MM.1S (cell line): Measurements from ENCODE around the gene CKLF.
"Not testable (repeated sequence)": the region's sequence is repeated elsewhere in the genome, so short reads cannot be mapped to it uniquely, and the experiment has no call there.

Experiments used
- DNase-seq: peaks from one replicate; pipeline ENCODE4 v3.0.0-alpha.2; 2015
- H2AFZ ChIP-seq: fragments of 300-600 bp; sonication (generic); 2 replicates; pipeline ENCODE4 v1.6.0; 2016; ENCODE audit warnings: antibody characterized with exemption, low read length
- H3F3A ChIP-seq: fragments of 300-600 bp; sonication (generic); 2 replicates; pipeline ENCODE4 v1.6.1; 2016; ENCODE audit warnings: mild to moderate bottlenecking, antibody characterized with exemption, low read length, moderate library complexity, mixed read lengths; ENCODE audit not compliant: insufficient read depth
- H3K27ac ChIP-seq: fragments of 300-600 bp; sonication (generic); 2 replicates; pipeline ENCODE4 v1.5.1; 2016; ENCODE audit warnings: mild to moderate bottlenecking, low read length
- H3K27me3 ChIP-seq: fragments of 300-600 bp; sonication (generic); replicated peaks from 2 replicates; pipeline ENCODE4 v1.6.0; 2016; ENCODE audit warnings: low read length; ENCODE audit not compliant: insufficient read depth
- H3K36me3 ChIP-seq: fragments of 300-600 bp; sonication (generic); replicated peaks from 2 replicates; pipeline ENCODE4 v1.6.1; 2016; ENCODE audit warnings: mild to moderate bottlenecking, low read length, mixed read lengths; ENCODE audit not compliant: insufficient read depth
- H3K4me1 ChIP-seq: fragments of 300-600 bp; sonication (generic); 2 replicates; pipeline ENCODE4 v1.6.1; 2016; ENCODE audit warnings: low read length, mixed read lengths
- H3K4me2 ChIP-seq: fragments of 300-600 bp; sonication (generic); 2 replicates; pipeline ENCODE4 v1.6.0; 2016; ENCODE audit warnings: low read depth, low read length
- H3K4me3 ChIP-seq: fragments of 300-600 bp; sonication (generic); 2 replicates; pipeline ENCODE4 v1.5.1; 2016; ENCODE audit warnings: low read length, mixed read lengths
- H3K79me2 ChIP-seq: fragments of 300-600 bp; sonication (generic); 2 replicates; pipeline ENCODE4 v1.6.1; 2016; ENCODE audit warnings: mixed run types, low read length, mixed read lengths
- H3K9ac ChIP-seq: fragments of 300-600 bp; sonication (generic); 2 replicates; pipeline ENCODE4 v1.6.1; 2016; ENCODE audit warnings: low read length, mixed read lengths
- H3K9me2 ChIP-seq: fragments of 300-600 bp; sonication (generic); replicated peaks from 2 replicates; pipeline ENCODE4 v1.6.1; 2016; ENCODE audit warnings: mild to moderate bottlenecking, low read length, mixed read lengths; ENCODE audit not compliant: insufficient read depth
- H3K9me3 ChIP-seq: fragments of 300-600 bp; sonication (generic); replicated peaks from 2 replicates; pipeline ENCODE4 v1.6.1; 2016; ENCODE audit warnings: mild to moderate bottlenecking, low read length, mixed read lengths; ENCODE audit not compliant: insufficient read depth
- H4K20me1 ChIP-seq: fragments of 300-600 bp; sonication (generic); 2 replicates; pipeline ENCODE4 v1.6.1; 2016; ENCODE audit warnings: mild to moderate bottlenecking, low read length, moderate library complexity, mixed read lengths; ENCODE audit not compliant: insufficient read depth
- CTCF ChIP-seq: fragments of 300-600 bp; sonication (generic); IDR thresholded peaks from 2 replicates; pipeline ENCODE4 v1.5.1; 2016; ENCODE audit warnings: antibody characterized with exemption, low read length, mixed read lengths
- EZH2 ChIP-seq: fragments of 300-600 bp; sonication (generic); optimal IDR thresholded peaks from 2 replicates; pipeline ENCODE3; 2017; ENCODE audit warnings: low read depth, mild to moderate bottlenecking, antibody characterized with exemption, low read length, mixed read lengths
- EZH2phosphoT487 ChIP-seq: fragments of 300-600 bp; sonication (generic); IDR thresholded peaks from 2 replicates; pipeline ENCODE4 v1.6.1; 2018; ENCODE audit warnings: antibody characterized with exemption, low read length

Gene CKLF

GRCh38 chr16:66563574-66564334 lies 11.4 kb downstream of the CKLF start:
- no peak for DNase-seq
- 0 out of 2 replicates have a peak, but pooled peaks cover 2% of the 10 kb centered on the region for H4K20me1 ChIP-seq
- H3K4me2 ChIP-seq = no peak overlapping the region
- peaks cover 4% of the 10 kb centered on the region; the same call in 1 of the 2 replicates for H3K4me1 ChIP-seq
- no peak overlapping the region for H2AFZ ChIP-seq
- H3K9me2 ChIP-seq = no peaks in the 10 kb centered on the region
- TF ChIP-seq EZH2phosphoT487 = no peak
- no peak for TF ChIP-seq CTCF
- TF ChIP-seq EZH2 = no peak
- no peak overlapping the region for H3K4me3 ChIP-seq
- no peak overlapping the region for H3K9ac ChIP-seq
- peaks cover 73% of the 10 kb centered on the region for H3K79me2 ChIP-seq
- no peaks in the 10 kb centered on the region for H3K9me3 ChIP-seq
- H3K36me3 ChIP-seq = peaks cover 19% of the 10 kb centered on the region
- no peaks in the 10 kb centered on the region for H3K27me3 ChIP-seq
- no peak overlapping the region for H3K27ac ChIP-seq
- H3F3A ChIP-seq = no peaks in the 10 kb centered on the region

- Histone ChIP-seq H3K4me3 (no peak within 1 kb of the TSS), H3K9ac (no peak within 1 kb of the TSS), H3K27ac (no peak within 1 kb of the TSS), H3F3A (0 out of 2 replicates have a peak, but pooled peaks cover 5% of the 10 kb centered on the region), H3K9me3 (no peaks in the 10 kb centered on the region), H2AFZ (no peak within 1 kb of the TSS), H3K79me2 (peaks cover 48% of the 10 kb centered on the region), H3K9me2 (no peaks in the 10 kb centered on the region), H3K27me3 (no peaks in the 10 kb centered on the region), H3K4me2 (no peak within 1 kb of the TSS), H3K36me3 (peaks cover 18% of the 10 kb centered on the region), H3K4me1 (no peaks in the 10 kb centered on the region), H4K20me1 (no peaks in the 10 kb centered on the region)
- DNase-seq = no peak
- no peak for TF ChIP-seq EZH2
- TF ChIP-seq EZH2phosphoT487 = no peak
- TF ChIP-seq CTCF = no peak
Measured at GRCh38 chr16:66566051-66566901, 13.9 kb downstream of the CKLF start, which contains the start of gene CMTM1. Gene CMTM1 (plus strand): TSS chr16:66566439. CDS start chr16:66566514, 75 bp downstream.

GRCh38 chr16:66567270-66567669 lies 14.9 kb downstream of the CKLF start:
- H3K27ac ChIP-seq, DNase-seq, H3K4me1 ChIP-seq, H3K4me2 ChIP-seq, H3K9me2 ChIP-seq, H3K9me3 ChIP-seq, H3K4me3 ChIP-seq, H3F3A ChIP-seq, H2AFZ ChIP-seq, H3K9ac ChIP-seq, H4K20me1 ChIP-seq, H3K27me3 ChIP-seq: not testable (repeated sequence)
- Histone ChIP-seq H3K36me3 (peaks cover 18% of the 10 kb centered on the region), H3K79me2 (peaks cover 38% of the 10 kb centered on the region)
